CD4-positive, CD25-positive, alpha-beta regulatory T cell (primary cell): ENCODE results near the gene C1orf122. TPM values are rescaled to one million over a fixed set of nuclear protein-coding genes. Genes with fewer than 3 reads are reported as not detected.
A peak's percentile ranks its signal among the peaks of the same experiment; 100 is the strongest.

Experiments
- ATAC-seq, 2 donors: fragments of 150-1000 bp; cut with Tn5 transposase; one replicate each; pipeline ENCODE4 v1.10.0; 2021; ENCODE audit warnings: low read depth in 2 of 2, moderate number of reproducible peaks in 2 of 2, moderate library complexity in 1 of 2
- DNase-seq, 3 donors: peaks; one replicate each; pipeline versions ENCODE4 v3.0.0 to v3.0.0-alpha.2; 2012 to 2022; ENCODE audit warnings: mixed read lengths in 1 of 3
- H3K27ac ChIP-seq: one replicate; pipeline ENCODE4 v1.7.0; 2013; ENCODE audit warnings: mild to moderate bottlenecking, low read length; ENCODE audit not compliant: insufficient read depth, poor library complexity, severe bottlenecking
- H3K27me3 ChIP-seq: one replicate; pipeline ENCODE4 v1.7.0; 2013; ENCODE audit warnings: low read length; ENCODE audit not compliant: control insufficient read depth, insufficient read depth
- H3K36me3 ChIP-seq: one replicate; pipeline ENCODE4 v1.7.0; 2013; ENCODE audit warnings: mild to moderate bottlenecking, low read length, moderate library complexity; ENCODE audit not compliant: control insufficient read depth, insufficient read depth
- H3K4me1 ChIP-seq: 2 replicates; pipeline ENCODE4 v1.7.0; 2013; ENCODE audit warnings: mild to moderate bottlenecking, low read length; ENCODE audit not compliant: insufficient read depth, control insufficient read depth, poor library complexity, severe bottlenecking
- H3K4me3 ChIP-seq: one replicate; pipeline ENCODE4 v1.7.0; 2013; ENCODE audit warnings: low read depth, mild to moderate bottlenecking, low read length, moderate library complexity
- H3K9me3 ChIP-seq, 2 experiments: 1 replicate in 1 of 2; 2 replicates in 1 of 2; pipeline ENCODE4 v1.7.0; 2013; ENCODE audit warnings: low read length in 2 of 2, mild to moderate bottlenecking in 1 of 2, moderate library complexity in 1 of 2; ENCODE audit not compliant: control insufficient read depth in 2 of 2
- H3K27ac Mint-ChIP-seq, 3 donors: one replicate each; pipeline ENCODE4 v1.8.0; 2020 to 2022; ENCODE audit warnings: mild to moderate bottlenecking in 3 of 3, mixed read lengths in 3 of 3, moderate library complexity in 2 of 3
- H3K27me3 Mint-ChIP-seq: one replicate; pipeline ENCODE4 v1.8.0; 2022; ENCODE audit warnings: mild to moderate bottlenecking, mixed read lengths
- H3K36me3 Mint-ChIP-seq: one replicate; pipeline ENCODE4 v1.8.0; 2020; ENCODE audit warnings: mixed read lengths
- H3K4me1 Mint-ChIP-seq, 4 donors: one replicate each; pipeline ENCODE4 v1.8.0; 2020 to 2022; ENCODE audit warnings: mixed read lengths in 4 of 4, mild to moderate bottlenecking in 1 of 4
- H3K4me3 Mint-ChIP-seq, 4 donors: one replicate each; pipeline ENCODE4 v1.8.0; 2020 to 2022; ENCODE audit warnings: mild to moderate bottlenecking in 4 of 4, mixed read lengths in 4 of 4, moderate library complexity in 3 of 4
- H3K9me3 Mint-ChIP-seq, 7 donors: one replicate each; pipeline ENCODE4 v1.8.0; 2020 to 2022; ENCODE audit warnings: mixed read lengths in 7 of 7, mild to moderate bottlenecking in 3 of 7, moderate library complexity in 2 of 7
- polyA plus RNA-seq, 4 donors: library from polyadenylated mRNA; unstranded; fragments of 300-500 nt; fragmentation: Illumina TruSeq; gene quantifications; one replicate each; pipeline ENCODE4 v1.2.3, GENCODE V29; 2021
- total RNA-seq: library from RNA; stranded (reverse); gene quantifications from one replicate; pipeline ENCODE4 v1.2.3, GENCODE V29; 2022

The C1orf122 gene
- total and polyA plus RNA-seq, 5 donors from 2014 or later: 13.7 to 31.9 (median 25.6) TPM

DNA sequence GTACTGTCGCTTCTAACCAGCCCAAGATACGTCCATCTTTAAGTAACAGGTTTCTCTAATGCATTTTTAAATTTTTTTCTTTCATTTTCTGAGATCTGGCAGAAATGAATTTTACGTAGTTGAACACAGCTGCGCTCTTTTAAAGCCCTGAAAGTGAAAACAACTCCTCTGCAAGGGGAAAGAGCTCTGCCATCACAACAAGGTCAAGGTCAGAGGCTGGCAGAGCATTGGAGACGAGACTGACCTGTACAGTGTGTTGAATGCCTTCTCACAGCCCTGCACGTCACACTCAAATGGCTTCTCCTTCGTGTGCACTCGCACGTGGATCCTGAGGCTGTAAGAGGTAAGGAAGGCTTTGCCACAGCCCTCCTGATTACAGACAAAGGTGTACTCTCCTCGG is 32.1 kb downstream of the C1orf122 start:
- DNase-seq (no peak), ATAC-seq (no peak)
- Histone ChIP-seq H3K27me3 (no peaks in the 10 kb centered on the region), H3K4me1 (no peaks in the 10 kb centered on the region), H3K9me3 (no peaks in the 10 kb centered on the region), H3K36me3 (peaks cover 67% of the 10 kb centered on the region), H3K4me3 (no peak overlapping the region), H3K27ac (no peak overlapping the region)
- no peaks in the 10 kb centered on the region for H3K9me3 Mint-ChIP-seq
- H3K27ac Mint-ChIP-seq: no peak overlapping the region
- no peak overlapping the region for H3K4me3 Mint-ChIP-seq
- peaks cover 33% of the 10 kb centered on the region for H3K36me3 Mint-ChIP-seq
- no peaks in the 10 kb centered on the region for H3K27me3 Mint-ChIP-seq
- H3K4me1 Mint-ChIP-seq: peaks cover under 1 to 13% (median 7%) of the 10 kb centered on the region in 4 donors

DNA sequence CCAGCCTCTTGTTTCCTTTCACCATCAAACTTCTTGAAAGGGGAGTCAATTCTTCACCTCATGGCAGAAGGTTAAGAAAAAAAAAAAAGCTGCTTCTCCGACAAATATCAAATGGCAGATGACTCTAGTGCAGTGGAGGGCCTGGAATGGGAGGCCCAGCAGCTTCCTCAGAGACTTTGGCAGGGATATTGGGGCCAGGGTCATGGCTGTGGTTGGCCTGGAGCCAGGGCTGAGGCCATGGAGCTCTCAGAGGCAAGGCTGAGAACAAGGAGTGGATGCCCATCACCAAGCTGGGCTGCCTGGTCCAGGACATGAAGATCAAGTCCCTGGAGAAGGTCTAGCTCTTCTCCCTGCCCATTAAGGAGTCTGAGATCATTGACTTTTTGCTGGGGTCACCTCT is 33.1 kb downstream of the C1orf122 start:
- H3K4me1 Mint-ChIP-seq: peaks cover 4 to 23% (median 14%) of the 10 kb centered on the region in 4 donors
- ATAC-seq: no peak
- H3K36me3 Mint-ChIP-seq: peaks cover 36% of the 10 kb centered on the region
- Histone ChIP-seq H3K36me3 (peaks cover 60% of the 10 kb centered on the region), H3K4me3 (no peak overlapping the region), H3K27ac (no peak overlapping the region), H3K4me1 (no peaks in the 10 kb centered on the region), H3K27me3 (no peaks in the 10 kb centered on the region), H3K9me3 (no peaks in the 10 kb centered on the region)
- no peak for DNase-seq
- no peak overlapping the region for H3K27ac Mint-ChIP-seq
- H3K9me3 Mint-ChIP-seq: no peaks in the 10 kb centered on the region
- H3K4me3 Mint-ChIP-seq: no peak overlapping the region
- no peaks in the 10 kb centered on the region for H3K27me3 Mint-ChIP-seq

DNA sequence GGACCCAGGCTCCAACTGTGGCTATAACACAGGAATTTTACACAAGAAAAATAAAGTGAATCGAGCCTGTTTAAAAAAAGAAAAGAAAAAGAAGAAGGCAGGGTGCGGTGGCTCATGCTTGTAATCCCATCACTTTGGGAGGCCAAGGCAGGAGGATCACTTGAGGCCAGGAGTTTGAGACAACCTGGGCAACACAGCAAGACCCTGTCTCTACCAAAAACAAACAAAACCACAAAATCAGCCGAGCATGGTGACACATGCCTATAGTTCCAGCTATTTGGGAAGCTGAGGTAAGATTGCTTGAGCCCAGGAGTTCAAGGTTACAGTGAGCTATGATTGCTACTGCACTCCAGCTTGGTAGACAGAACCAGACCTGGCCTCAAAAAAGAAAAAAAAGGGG is 34.1 kb downstream of the C1orf122 start:
- no peaks in the 10 kb centered on the region for H3K9me3 ChIP-seq
- Mint-ChIP-seq H3K9me3 (no peaks in the 10 kb centered on the region), H3K27me3 (no peaks in the 10 kb centered on the region), H3K4me1 (peaks cover 13 to 32% (median 22%) of the 10 kb centered on the region in 4 donors), H3K27ac (no peak overlapping the region), H3K4me3 (no peak overlapping the region), H3K36me3 (peaks cover 40% of the 10 kb centered on the region)
- no peak for DNase-seq
- peaks cover 54% of the 10 kb centered on the region for H3K36me3 ChIP-seq
- no peak overlapping the region for H3K27ac ChIP-seq
- ATAC-seq: no peak
- no peaks in the 10 kb centered on the region for H3K27me3 ChIP-seq
- H3K4me1 ChIP-seq: peaks cover 4% of the 10 kb centered on the region
- H3K4me3 ChIP-seq: no peak overlapping the region

DNA sequence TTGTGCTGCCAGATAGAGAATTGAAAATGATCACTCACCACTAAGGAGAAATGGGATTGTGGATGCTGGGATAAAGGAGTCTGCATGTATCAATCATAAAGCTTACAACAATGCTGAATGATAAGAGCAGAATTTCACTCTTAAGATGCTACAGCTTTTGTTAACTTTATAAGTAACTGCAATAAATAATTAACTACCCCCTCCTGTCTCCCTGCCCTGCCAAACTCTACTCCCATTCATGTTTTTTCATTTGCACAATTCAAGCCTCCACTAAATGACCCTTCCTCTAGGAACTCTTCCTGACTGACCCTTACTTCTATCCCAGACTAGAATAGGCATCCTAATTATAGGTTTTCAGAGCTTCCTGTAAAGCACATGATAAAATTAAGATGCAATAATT is 36.9 kb downstream of the C1orf122 start:
- DNase-seq: no peak
- H3K27me3 ChIP-seq: no peaks in the 10 kb centered on the region
- Mint-ChIP-seq H3K4me3 (no peak overlapping the region), H3K27ac (peak overlapping the region in 1 of 3 donors; percentile 63), H3K4me1 (peaks cover 27 to 55% (median 34%) of the 10 kb centered on the region in 4 donors), H3K27me3 (no peaks in the 10 kb centered on the region), H3K36me3 (peaks cover 32% of the 10 kb centered on the region), H3K9me3 (no peaks in the 10 kb centered on the region)
- no peak overlapping the region for H3K27ac ChIP-seq
- H3K36me3 ChIP-seq: peaks cover 32% of the 10 kb centered on the region
- no peak for ATAC-seq
- no peaks in the 10 kb centered on the region for H3K9me3 ChIP-seq
- H3K4me1 ChIP-seq: peaks cover 7% of the 10 kb centered on the region
- no peak overlapping the region for H3K4me3 ChIP-seq

DNA sequence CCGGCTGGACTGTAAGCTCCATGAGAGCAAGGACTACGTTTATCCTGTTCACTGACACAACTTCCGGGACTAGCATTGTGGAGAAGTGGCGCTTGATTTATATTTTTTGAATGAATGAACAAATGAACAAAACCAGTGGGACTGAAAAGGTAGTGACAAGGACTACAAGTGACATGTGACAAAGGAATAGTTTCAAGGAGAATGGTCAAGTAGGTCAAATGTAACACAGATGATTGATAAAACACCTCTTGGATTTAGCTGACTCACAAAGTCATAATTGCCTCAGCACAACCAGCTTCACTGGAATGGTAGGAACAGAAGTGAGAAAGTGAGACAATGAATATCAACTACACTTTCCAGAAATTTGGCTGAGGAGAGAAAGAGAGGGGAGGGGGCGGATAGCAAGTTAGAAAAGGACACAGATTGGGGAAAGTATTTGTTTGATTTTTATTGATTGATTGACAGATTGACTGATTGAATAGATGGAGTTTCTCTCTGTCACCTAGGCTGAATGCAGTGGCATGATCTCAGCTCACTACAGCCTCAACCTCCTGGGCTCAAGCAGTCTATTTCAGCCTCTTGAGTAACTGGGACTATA is 37.6 kb downstream of the C1orf122 start:
- Histone ChIP-seq H3K36me3 (peaks cover 29% of the 10 kb centered on the region), H3K27ac (no peak overlapping the region), H3K4me1 (peaks cover 7% of the 10 kb centered on the region), H3K27me3 (no peaks in the 10 kb centered on the region), H3K9me3 (no peaks in the 10 kb centered on the region), H3K4me3 (no peak overlapping the region)
- Mint-ChIP-seq H3K4me1 (peaks cover 27 to 57% (median 35%) of the 10 kb centered on the region in 4 donors), H3K9me3 (no peaks in the 10 kb centered on the region), H3K4me3 (peak overlapping the region in 1 of 4 donors; percentile 54), H3K27me3 (no peaks in the 10 kb centered on the region), H3K27ac (peak overlapping the region; percentile 14 to 63 (median 46)), H3K36me3 (peaks cover 27% of the 10 kb centered on the region)
- ATAC-seq (no peak), DNase-seq (no peak)

DNA sequence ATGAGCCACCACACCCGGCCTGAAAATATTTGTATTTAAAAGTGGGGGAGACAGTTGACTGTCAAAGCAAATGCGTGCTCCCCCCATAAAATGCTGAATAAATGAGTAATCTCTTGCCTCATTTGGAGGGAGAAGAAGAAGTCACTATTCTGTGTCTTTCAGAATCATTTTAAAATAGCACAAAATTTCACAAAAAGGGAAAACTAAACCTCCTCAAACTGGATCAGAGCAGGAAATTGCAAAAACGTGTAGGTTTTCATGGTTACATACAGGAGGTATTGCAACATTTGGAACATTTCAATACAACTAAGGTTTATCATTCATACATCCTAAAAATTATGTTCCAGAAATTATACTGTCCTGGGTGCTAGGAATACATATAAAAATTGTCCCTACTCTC is 38.2 kb downstream of the C1orf122 start:
- Histone ChIP-seq H3K36me3 (peaks cover 23% of the 10 kb centered on the region), H3K9me3 (no peaks in the 10 kb centered on the region), H3K27ac (no peak overlapping the region), H3K4me1 (peaks cover 9% of the 10 kb centered on the region), H3K4me3 (no peak overlapping the region), H3K27me3 (no peaks in the 10 kb centered on the region)
- Mint-ChIP-seq H3K36me3 (peaks cover 27% of the 10 kb centered on the region), H3K27ac (peak overlapping the region; percentile 46 to 79 (median 61)), H3K4me3 (no peak overlapping the region), H3K4me1 (peaks cover 27 to 57% (median 35%) of the 10 kb centered on the region in 4 donors), H3K27me3 (no peaks in the 10 kb centered on the region), H3K9me3 (no peaks in the 10 kb centered on the region)
- no peak for ATAC-seq
- DNase-seq: no peak

DNA sequence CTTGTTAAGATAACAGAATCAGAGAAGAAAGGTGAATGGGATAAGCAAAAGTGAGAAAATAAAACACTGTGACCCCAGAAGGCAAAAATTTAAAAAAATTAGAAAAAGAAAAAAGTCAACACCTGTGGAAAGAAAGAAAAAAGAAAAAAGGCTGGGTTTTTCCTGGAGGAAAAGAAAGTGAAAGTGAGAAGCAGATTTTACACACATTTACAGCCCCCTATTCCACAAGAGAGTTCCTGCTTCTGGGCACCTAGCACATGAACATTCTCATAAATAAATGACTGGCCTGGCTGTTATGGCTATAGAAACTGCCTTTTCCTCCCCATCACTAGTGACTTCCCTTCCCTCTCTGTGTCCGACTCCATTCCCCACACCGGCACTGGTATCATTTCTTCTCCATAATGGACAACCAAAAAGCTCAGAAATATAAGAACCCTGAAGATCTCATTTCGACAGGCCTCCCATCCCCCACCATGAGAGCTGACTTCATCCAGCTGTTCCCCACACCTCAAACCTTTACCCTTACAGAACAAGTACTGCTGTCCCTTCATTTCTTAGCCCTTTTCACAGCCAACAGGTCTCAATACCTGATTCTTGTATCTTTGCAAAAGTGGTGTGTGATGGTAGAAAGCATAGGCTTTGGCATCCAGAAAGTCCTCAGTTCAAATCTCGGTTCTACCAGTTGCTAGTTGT is 39.2 kb downstream of the C1orf122 start:
- Mint-ChIP-seq H3K36me3 (peaks cover 27% of the 10 kb centered on the region), H3K4me1 (peaks cover 27 to 57% (median 35%) of the 10 kb centered on the region in 4 donors), H3K9me3 (no peaks in the 10 kb centered on the region), H3K4me3 (peak overlapping the region in 2 of 4 donors; percentile 8 to 27), H3K27ac (peak overlapping the region in 2 of 3 donors; percentile 61 to 80), H3K27me3 (no peaks in the 10 kb centered on the region)
- peaks cover 15% of the 10 kb centered on the region for H3K36me3 ChIP-seq
- no peaks in the 10 kb centered on the region for H3K9me3 ChIP-seq
- DNase-seq (no peak), ATAC-seq (no peak)
- H3K27me3 ChIP-seq: no peaks in the 10 kb centered on the region
- peak overlapping the region; percentile 3 for H3K4me3 ChIP-seq
- H3K27ac ChIP-seq: no peak overlapping the region
- peaks cover 19% of the 10 kb centered on the region for H3K4me1 ChIP-seq

DNA sequence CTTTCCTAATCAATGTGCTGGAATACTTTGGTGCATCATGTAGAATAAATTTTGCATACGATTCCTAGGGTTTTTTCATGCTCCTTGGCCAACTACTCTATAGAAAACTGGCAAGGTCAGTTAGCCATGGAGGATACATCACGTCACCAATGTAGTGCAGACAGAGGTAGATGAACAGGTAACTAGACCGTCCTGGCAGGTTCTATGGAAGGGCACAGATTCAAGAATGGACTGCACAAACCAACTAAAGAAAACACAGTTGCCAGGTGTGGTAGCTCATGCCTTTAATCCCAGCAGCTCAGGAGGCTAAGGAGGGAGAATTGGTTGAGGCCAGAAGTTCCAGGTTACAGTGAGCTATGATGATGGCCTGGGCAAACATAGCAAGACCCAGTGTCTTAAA is 41.9 kb downstream of the C1orf122 start:
- DNase-seq (no peak), ATAC-seq (no peak)
- Mint-ChIP-seq H3K4me3 (no peak overlapping the region), H3K9me3 (no peaks in the 10 kb centered on the region), H3K36me3 (peaks cover 23% of the 10 kb centered on the region), H3K27me3 (no peaks in the 10 kb centered on the region), H3K27ac (peak overlapping the region in 1 of 3 donors; percentile 70), H3K4me1 (peaks cover 30 to 55% (median 45%) of the 10 kb centered on the region in 4 donors)
- H3K27me3 ChIP-seq: no peaks in the 10 kb centered on the region
- peaks cover 12% of the 10 kb centered on the region for H3K36me3 ChIP-seq
- peaks cover 35% of the 10 kb centered on the region for H3K4me1 ChIP-seq
- H3K9me3 ChIP-seq: no peaks in the 10 kb centered on the region
- H3K4me3 ChIP-seq: no peak overlapping the region
- H3K27ac ChIP-seq: no peak overlapping the region
